Peyer's patch (tissue), 4 donors: Measurements from ENCODE around the gene GDAP2.

Experiments used
- CTCF ChIP-seq, 6 experiments: fragments of 450-650 bp in 4 of 6; fragments of 200-600 bp in 2 of 6; sonication (generic) in 1 of 6; IDR thresholded peaks; one replicate each; pipeline ENCODE4 v1.5.1; 2017 to 2019; ENCODE audit warnings: antibody characterized with exemption in 6 of 6, mild to moderate bottlenecking in 3 of 6, moderate library complexity in 1 of 6
- POLR2A ChIP-seq, 2 donors: fragments of 450-650 bp; IDR thresholded peaks; one replicate each; pipeline ENCODE4 v1.5.1; 2017; ENCODE audit warnings: antibody characterized with exemption in 2 of 2, mild to moderate bottlenecking in 2 of 2, moderate library complexity in 2 of 2

GRCh38 chr1:117817629-117818028 is 111.8 kb downstream of the GDAP2 start:
- TF ChIP-seq CTCF (IDR thresholded peaks at IDR 0.05) (no peak), POLR2A (IDR thresholded peaks at IDR 0.05) (no peak)
